Smooth muscle cell (in vitro differentiated cells): ENCODE data around the gene MMP17. TPM values are rescaled to one million over a fixed set of nuclear protein-coding genes. Genes with fewer than 3 reads are reported as not detected.
"Not testable (repeated sequence)": the region's sequence is repeated elsewhere in the genome, so short reads cannot be mapped to it uniquely, and the experiment has no call there.

Source experiments
- DNase-seq: peaks from one replicate; lab custom pipeline; 2025; ENCODE audit not compliant: unreplicated experiment; lab: John Stamatoyannopoulos, UW
- H2AFZ ChIP-seq: fragments of 200-600 bp; sonication (generic); 2 replicates; pipeline ENCODE4 v1.6.0; 2016; ENCODE audit warnings: antibody characterized with exemption, low read depth, mild to moderate bottlenecking
- H3F3A ChIP-seq: fragments of 200-600 bp; sonication (generic); 2 replicates; pipeline ENCODE4 v1.6.0; 2017; ENCODE audit warnings: antibody characterized with exemption, low read depth
- H3K27ac ChIP-seq: fragments of 200-600 bp; sonication (generic); 2 replicates; pipeline ENCODE4 v1.5.1; 2016; ENCODE audit warnings: low read depth, mild to moderate bottlenecking
- H3K27me3 ChIP-seq: fragments of 200-600 bp; sonication (generic); 2 replicates; pipeline ENCODE4 v1.6.1; 2016; ENCODE audit warnings: low read depth, mild to moderate bottlenecking
- H3K36me3 ChIP-seq: fragments of 200-600 bp; sonication (generic); 2 replicates; pipeline ENCODE4 v1.5.1; 2016; ENCODE audit warnings: low read depth
- H3K4me1 ChIP-seq: fragments of 200-600 bp; sonication (generic); 2 replicates; pipeline ENCODE4 v1.5.1; 2016; ENCODE audit warnings: low read depth
- H3K4me2 ChIP-seq: fragments of 200-600 bp; sonication (generic); 2 replicates; pipeline ENCODE4 v1.6.0; 2016; ENCODE audit warnings: mild to moderate bottlenecking
- H3K4me3 ChIP-seq: fragments of 200-600 bp; sonication (generic); 2 replicates; pipeline ENCODE4 v1.5.1; 2016; ENCODE audit warnings: mild to moderate bottlenecking
- H3K79me2 ChIP-seq: fragments of 200-600 bp; sonication (generic); 2 replicates; pipeline ENCODE4 v1.6.0; 2016; ENCODE audit warnings: low read depth, mild to moderate bottlenecking
- H3K9ac ChIP-seq: fragments of 200-600 bp; sonication (generic); 2 replicates; pipeline ENCODE4 v1.6.0; 2016; ENCODE audit warnings: low read depth
- H3K9me3 ChIP-seq: fragments of 200-600 bp; sonication (generic); replicated peaks from 2 replicates; pipeline ENCODE4 v1.5.1; 2016; ENCODE audit warnings: low read depth
- H4K20me1 ChIP-seq: fragments of 200-600 bp; sonication (generic); 2 replicates; pipeline ENCODE4 v1.6.0; 2016; ENCODE audit warnings: low read depth
- WGBS: methylation state at CpG from one replicate; pipeline ENCODE4 v1.1.7; 2016; ENCODE audit warnings: low lambda C conversion rate; 5-methylcytosine and 5-hydroxymethylcytosine counted together
- polyA plus RNA-seq: library from polyadenylated mRNA; unstranded; fragments of >200 nt; fragmentation: Nextera tagmentation; extraction: Ambion mirVana; gene quantifications from 2 replicates; pipeline ENCODE4 v1.2.1, GENCODE V29; 2016
- total RNA-seq: library from RNA; depleted of rRNA; stranded (reverse); fragments of >200 nt; gene quantifications from 2 replicates; pipeline ENCODE4 v1.2.3, GENCODE V29; 2014
- TF ChIP-seq, protein P1 (sequence below): fragments of 200-600 bp; sonication (generic); IDR thresholded peaks from 2 replicates; pipeline ENCODE4 v1.5.1; 2017; ENCODE audit warnings: borderline replicate concordance, mild to moderate bottlenecking, antibody characterized with exemption; ENCODE audit not compliant: insufficient read depth, poor library complexity, severe bottlenecking

Gene MMP17
- total and polyA plus RNA-seq, 2 experiments from 2014 or later: 1.3 to 1.6 TPM

DNA sequence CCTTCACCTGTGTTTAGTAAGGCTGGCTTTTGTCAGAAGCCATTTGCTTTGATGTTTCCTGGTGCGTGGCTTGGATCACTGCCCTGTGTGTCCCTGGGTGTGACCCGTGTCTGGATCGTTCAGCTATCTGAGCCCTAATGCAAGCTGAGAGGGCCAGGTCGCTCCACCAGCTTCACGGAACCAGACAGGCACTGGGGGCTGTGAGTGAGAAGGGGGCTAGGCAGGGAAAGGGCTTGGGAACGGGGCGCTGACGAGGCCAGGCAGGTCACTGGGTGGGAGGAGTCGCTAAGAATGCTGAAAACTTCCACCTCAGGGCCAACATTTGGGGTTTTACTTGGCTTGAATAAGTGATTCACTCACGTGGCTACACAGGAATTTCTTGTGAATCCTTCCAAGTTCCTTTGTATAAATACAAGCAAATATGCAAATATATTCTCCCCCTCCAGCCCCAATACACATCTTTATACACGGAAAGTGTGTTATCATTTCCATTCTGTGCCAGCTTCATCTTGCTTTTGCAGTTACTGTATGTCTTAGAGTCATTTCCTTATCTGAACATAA lies 24.2 kb upstream of the MMP17 start:
- Histone ChIP-seq H3K27me3 (no peaks in the 10 kb centered on the region), H3F3A (no peaks in the 10 kb centered on the region), H3K36me3 (no peaks in the 10 kb centered on the region), H3K9me3 (no peaks in the 10 kb centered on the region), H2AFZ (no peak overlapping the region), H3K9ac (no peak overlapping the region), H3K27ac (no peak overlapping the region), H3K4me2 (no peak overlapping the region), H3K4me1 (no peaks in the 10 kb centered on the region), H3K4me3 (no peak overlapping the region), H3K79me2 (no peaks in the 10 kb centered on the region), H4K20me1 (no peaks in the 10 kb centered on the region)
- TF ChIP-seq, protein P1, sequence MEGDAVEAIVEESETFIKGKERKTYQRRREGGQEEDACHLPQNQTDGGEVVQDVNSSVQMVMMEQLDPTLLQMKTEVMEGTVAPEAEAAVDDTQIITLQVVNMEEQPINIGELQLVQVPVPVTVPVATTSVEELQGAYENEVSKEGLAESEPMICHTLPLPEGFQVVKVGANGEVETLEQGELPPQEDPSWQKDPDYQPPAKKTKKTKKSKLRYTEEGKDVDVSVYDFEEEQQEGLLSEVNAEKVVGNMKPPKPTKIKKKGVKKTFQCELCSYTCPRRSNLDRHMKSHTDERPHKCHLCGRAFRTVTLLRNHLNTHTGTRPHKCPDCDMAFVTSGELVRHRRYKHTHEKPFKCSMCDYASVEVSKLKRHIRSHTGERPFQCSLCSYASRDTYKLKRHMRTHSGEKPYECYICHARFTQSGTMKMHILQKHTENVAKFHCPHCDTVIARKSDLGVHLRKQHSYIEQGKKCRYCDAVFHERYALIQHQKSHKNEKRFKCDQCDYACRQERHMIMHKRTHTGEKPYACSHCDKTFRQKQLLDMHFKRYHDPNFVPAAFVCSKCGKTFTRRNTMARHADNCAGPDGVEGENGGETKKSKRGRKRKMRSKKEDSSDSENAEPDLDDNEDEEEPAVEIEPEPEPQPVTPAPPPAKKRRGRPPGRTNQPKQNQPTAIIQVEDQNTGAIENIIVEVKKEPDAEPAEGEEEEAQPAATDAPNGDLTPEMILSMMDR: no peak
- 69% methylated on average over 11 of the region's 11 CpGs for WGBS
- DNase-seq: no peak

DNA sequence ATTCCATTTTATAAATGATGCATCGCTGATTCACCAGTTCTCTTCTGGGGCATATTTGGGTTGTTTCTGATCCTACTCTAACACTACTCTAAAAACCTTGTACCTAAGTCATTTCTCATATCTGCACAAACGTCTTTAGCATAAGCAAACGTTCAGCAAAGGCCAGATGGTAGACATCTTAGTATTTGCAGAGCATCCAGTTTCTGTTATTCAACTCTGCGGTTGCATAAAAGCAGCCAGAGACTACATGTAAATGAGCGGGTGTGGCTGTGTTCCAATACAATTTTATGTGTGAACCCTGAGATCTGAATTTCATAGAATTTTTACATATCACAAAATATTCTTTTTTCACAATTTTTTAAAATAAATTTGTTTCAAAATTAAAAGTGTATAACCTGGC lies 22.8 kb upstream of the MMP17 start:
- Histone ChIP-seq H3F3A (no peaks in the 10 kb centered on the region), H3K27ac (no peak overlapping the region), H3K27me3 (no peaks in the 10 kb centered on the region), H2AFZ (no peak overlapping the region), H3K79me2 (no peaks in the 10 kb centered on the region), H4K20me1 (no peaks in the 10 kb centered on the region), H3K9ac (no peak overlapping the region), H3K9me3 (no peaks in the 10 kb centered on the region), H3K4me3 (no peak overlapping the region), H3K36me3 (no peaks in the 10 kb centered on the region), H3K4me1 (no peaks in the 10 kb centered on the region), H3K4me2 (no peak overlapping the region)
- WGBS: 82% methylated on average over 5 of the region's 5 CpGs
- no peak for DNase-seq
- TF ChIP-seq, protein P1: no peak

DNA sequence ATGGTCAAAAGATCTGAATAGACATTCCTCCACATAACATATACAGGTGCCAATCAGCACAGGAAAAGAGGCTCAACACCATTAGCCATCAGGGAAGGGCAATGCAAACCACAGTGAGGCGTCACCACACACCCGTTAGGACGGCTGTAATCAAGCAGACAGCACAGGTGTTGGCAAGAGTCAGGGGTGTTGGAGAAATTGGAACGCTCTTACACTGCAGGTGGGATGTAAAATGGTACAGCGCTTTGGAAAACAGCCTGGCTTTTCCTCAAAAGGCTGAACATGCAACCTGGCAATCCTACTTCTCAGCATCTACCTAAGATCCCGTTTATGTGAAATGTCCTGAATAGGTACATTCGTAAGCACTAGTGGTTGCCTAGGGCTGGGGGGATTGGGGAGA lies 21.5 kb upstream of the MMP17 start:
- Histone ChIP-seq H3K4me2 (no peak overlapping the region), H3K4me3 (no peak overlapping the region), H3K27me3 (no peaks in the 10 kb centered on the region), H3F3A (no peaks in the 10 kb centered on the region), H4K20me1 (no peaks in the 10 kb centered on the region), H3K27ac (no peak overlapping the region), H3K9me3 (no peaks in the 10 kb centered on the region), H3K9ac (no peak overlapping the region), H3K36me3 (no peaks in the 10 kb centered on the region), H3K4me1 (no peaks in the 10 kb centered on the region), H3K79me2 (no peaks in the 10 kb centered on the region), H2AFZ (no peak overlapping the region)
- WGBS: 91% methylated on average over 7 of the region's 7 CpGs
- no peak for DNase-seq
- TF ChIP-seq, protein P1: no peak

DNA sequence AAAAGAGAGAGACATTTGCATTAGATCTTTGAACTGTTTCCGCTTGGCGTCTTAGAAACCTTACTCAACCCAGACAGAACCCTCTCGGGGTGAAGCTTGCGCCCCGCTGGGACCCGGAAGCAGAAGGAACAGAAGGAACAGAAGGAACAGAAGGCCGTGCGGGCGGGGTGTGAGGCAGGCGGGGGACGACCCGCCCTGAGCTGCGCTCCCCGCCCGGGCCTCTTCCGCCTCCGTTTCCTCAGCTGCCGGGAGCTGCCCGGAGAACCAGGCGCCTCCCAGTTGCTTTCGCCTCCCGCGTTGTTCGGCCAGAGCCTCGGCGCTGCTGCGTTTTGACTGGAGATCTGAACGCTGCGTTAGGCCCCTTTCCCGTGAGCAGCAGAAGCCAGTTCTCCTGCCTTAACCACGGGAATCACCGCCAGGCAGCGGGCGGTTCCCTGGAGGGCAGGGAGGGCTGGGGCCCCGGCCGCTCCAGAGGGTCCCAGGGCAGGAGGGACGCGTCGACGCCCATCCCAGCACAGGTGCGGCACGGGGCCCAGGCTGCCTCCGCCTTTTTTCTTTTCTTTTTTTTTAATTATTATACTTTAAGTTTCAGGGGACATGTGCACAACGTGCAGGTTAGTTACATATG lies 19.3 kb upstream of the MMP17 start:
- Histone ChIP-seq H3K4me3 (no peak overlapping the region), H3K27me3 (no peaks in the 10 kb centered on the region), H3K4me2 (no peak overlapping the region), H2AFZ (no peak overlapping the region), H3K9me3 (no peaks in the 10 kb centered on the region), H3K79me2 (no peaks in the 10 kb centered on the region), H3K4me1 (no peaks in the 10 kb centered on the region), H3K36me3 (no peaks in the 10 kb centered on the region), H3K9ac (no peak overlapping the region), H3F3A (no peaks in the 10 kb centered on the region), H4K20me1 (no peaks in the 10 kb centered on the region), H3K27ac (no peak overlapping the region)
- DNase-seq: no peak
- TF ChIP-seq, protein P1: no peak
- 90% methylated on average over 31 of the region's 44 CpGs for WGBS

DNA sequence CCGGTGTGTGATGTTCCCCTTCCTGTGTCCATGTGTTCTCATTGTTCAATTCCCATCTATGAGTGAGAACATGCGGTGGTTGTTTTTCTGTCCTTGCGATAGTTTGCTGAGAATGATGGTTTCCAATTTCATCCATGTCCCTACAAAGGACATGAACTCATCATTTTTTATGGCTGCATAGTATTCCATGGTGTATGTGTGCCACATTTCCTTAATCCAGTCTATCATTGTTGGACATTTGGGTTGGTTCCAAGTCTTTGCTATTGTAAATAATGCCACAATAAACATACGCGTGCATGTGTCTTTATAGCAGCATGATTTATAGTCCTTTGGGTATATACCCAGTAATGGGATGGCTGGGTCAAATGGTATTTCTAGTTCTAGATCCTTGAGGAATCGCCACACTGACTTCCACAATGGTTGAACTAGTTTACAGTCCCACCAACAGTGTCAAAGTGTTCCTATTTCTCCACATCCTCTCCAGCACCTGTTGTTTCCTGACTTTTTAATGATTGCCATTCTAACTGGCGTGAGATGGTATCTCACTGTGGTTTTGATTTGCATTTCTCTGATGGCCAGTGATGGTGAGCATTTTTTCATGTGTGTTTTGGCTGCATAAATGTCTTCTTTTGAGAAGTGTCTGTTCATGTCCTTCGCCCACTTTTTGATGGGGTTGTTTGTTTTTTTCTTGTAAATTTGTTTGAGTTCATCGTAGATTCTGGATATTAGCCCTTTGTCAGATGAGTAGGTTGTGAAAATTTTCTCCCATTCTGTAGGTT lies 18.5 kb upstream of the MMP17 start:
- not testable (repeated sequence) for H2AFZ ChIP-seq, H3K9me3 ChIP-seq, H3K36me3 ChIP-seq, H3F3A ChIP-seq, DNase-seq, H3K79me2 ChIP-seq, H3K4me1 ChIP-seq, H3K27me3 ChIP-seq, H3K4me2 ChIP-seq, H3K9ac ChIP-seq, H4K20me1 ChIP-seq, H3K4me3 ChIP-seq, H3K27ac ChIP-seq
- WGBS: 90% methylated on average over 9 of the region's 9 CpGs
